Umbilical cord (tissue), 2 donors: ENCODE results near the gene UBE2QL1. TPM values are rescaled to one million over a fixed set of nuclear protein-coding genes. Genes with fewer than 3 reads are reported as not detected.
"Not testable (repeated sequence)": the region's sequence is repeated elsewhere in the genome, so short reads cannot be mapped to it uniquely, and the experiment has no call there.

Source experiments
- DNase-seq: peaks from one replicate; pipeline ENCODE4 v3.0.0-alpha.2; 2015; ENCODE audit warnings: low spot score
- total RNA-seq: library from RNA; depleted of rRNA; stranded (reverse); fragments of >200 nt; gene quantifications from one replicate; pipeline ENCODE4 v1.2.3, GENCODE V29; 2014; ENCODE audit warnings: low replicate concordance; ENCODE audit not compliant: insufficient read depth

Gene UBE2QL1
- total RNA-seq, 1 donor from 2014 or later = 0.72 TPM

GRCh38 chr5:6496636-6497035, 48.0 kb downstream of the UBE2QL1 start:
- DNase-seq = no peak

DNA sequence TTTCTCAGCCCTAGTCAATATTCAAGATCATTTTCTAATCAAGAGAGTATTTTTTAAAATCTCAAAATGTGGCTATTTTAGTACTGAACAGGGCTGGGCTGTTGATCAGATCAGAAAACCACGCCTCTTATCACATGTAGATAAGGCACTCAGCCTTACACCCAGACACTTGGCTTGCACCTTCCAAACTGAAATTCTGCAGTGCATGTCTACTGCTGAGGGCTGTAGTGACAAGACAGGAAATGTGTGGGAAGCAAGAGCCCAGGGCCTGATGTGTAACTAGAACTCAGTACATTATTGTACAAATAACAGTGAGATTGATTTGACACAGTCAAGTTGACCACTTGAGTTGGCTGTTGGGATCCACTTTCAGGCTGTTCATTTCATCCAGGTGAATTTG, 48.6 kb downstream of the UBE2QL1 start:
- no peak for DNase-seq

- DNase-seq = no peak
Measured at GRCh38 chr5:6498968-6499367, 50.3 kb downstream of the UBE2QL1 start.

- no peak for DNase-seq
Measured at GRCh38 chr5:6501701-6502100, 53.0 kb downstream of the UBE2QL1 start.

DNA sequence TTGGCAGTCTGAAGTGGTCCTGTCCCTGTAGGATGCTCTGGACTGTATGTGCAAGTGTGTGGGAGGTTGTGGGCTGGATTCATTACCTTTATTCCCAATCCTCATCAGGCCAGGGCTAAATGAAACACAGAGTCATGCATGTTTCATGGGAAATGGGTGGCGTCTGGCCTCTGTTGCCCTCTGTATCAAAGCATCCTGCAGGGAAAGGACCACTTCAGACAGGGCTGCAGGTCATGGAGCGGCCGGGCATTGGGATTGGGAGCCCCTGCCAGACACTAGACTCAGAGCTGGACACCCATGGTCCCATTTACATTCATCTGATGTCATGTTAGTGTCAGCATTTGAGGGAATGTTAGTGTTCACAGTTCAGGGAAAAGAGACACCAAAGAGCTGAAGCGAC, 53.8 kb downstream of the UBE2QL1 start:
- DNase-seq = no peak

DNA sequence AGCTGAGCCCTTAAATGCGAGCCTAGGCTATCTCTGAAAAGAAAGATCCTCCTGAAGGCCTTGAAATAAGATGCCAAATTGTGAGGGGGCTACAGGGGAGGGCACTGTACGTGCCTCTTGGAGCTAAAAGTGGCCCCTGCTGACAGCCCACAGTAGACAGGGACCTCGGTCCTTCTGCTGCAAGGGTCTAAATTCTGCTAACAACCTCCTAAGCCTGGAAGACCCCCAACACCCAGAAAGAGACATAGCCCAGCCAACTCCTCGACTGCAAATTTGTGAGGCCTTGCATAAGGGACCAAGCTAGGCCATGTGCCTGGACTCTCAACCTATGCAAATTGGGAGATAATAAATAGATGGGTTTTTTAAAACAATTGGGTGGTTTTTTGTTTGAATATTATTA, 54.7 kb downstream of the UBE2QL1 start:
- DNase-seq = no peak

GRCh38 chr5:6504677-6505415, 56.2 kb downstream of the UBE2QL1 start:
- no peak for DNase-seq

DNA sequence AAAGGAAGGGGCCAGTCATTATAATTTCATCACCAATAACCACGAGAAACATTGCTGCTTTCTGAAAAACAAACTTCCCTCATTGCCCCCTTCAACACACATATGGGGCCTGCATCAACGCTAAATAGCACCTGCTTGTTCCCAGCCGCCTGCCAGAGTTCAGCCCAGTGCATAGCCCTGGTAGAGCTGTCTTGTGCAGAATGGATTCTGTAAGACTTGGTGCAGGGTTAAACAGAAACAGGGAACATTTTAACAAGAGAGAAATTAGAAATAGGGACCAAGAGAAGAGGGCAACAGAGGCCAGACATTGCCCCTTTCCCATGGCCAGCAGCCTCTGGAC, 56.7 kb downstream of the UBE2QL1 start:
- no peak for DNase-seq

- no peak for DNase-seq
Measured at GRCh38 chr5:6505783-6506557, 57.3 kb downstream of the UBE2QL1 start.

- DNase-seq = no peak
Measured at GRCh38 chr5:6506611-6507010, 58.0 kb downstream of the UBE2QL1 start.

- DNase-seq = no peak
Measured at GRCh38 chr5:6508931-6509330, 60.3 kb downstream of the UBE2QL1 start.

DNA sequence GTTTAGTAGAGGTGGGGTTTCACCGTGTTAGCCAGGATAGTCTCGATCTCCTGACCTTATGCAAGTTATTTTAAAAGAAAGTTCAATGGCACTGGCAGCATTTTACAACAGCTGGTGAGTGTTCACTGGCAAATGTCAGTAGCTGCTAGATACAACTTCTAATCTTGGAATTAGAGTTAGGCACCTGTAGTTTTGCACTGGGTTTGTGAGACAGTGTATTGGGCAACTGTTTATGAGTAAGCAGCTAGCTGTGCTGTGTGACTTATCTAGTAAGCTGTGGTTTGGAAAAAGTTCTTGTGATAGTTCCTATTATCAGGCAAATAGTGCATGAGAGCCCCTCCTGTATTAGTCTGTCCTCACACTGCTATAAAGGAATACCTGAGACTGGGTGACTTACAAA, 61.5 kb downstream of the UBE2QL1 start:
- DNase-seq = no peak

DNA sequence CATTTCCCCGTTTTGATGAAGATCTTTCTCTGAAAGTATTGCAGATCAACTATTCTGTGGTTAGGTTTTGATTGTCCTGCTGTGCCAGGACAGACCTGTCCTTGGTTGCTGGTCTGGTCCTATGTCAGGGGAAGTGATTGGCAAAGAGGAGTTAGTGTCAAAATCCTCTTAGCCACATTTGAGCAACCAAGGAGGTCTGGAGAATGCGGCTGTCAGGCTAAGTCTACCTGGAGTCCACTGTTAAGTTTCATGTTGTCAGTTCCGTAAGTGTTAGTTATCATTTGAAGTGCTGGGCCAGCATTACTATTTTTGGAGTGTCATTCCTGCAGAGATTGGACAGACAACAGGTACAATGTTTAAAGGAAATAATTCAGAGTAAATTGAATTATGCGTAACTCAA, 62.3 kb downstream of the UBE2QL1 start:
- DNase-seq = no peak

GRCh38 chr5:6515812-6516211, 67.2 kb downstream of the UBE2QL1 start:
- not testable (repeated sequence) for DNase-seq

DNA sequence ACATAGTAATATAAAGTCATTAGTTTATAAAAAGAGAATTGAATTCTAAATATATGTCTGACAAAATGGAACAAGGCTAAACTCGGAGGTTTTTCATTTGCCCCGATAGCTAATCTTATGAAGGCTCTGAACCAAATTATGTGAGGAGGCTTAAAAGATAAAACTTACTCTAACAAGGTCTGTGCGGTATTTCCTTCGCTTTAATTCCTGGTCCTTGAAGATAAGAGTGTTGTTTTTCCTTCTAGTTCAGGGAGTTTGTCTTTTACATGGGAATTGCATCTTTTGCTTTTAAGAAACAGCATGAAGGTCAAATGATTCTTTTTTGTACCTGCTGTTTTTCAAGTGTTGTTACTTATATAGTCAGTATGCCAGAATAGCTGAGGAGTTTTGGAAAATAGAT, 68.2 kb downstream of the UBE2QL1 start:
- no peak for DNase-seq

DNA sequence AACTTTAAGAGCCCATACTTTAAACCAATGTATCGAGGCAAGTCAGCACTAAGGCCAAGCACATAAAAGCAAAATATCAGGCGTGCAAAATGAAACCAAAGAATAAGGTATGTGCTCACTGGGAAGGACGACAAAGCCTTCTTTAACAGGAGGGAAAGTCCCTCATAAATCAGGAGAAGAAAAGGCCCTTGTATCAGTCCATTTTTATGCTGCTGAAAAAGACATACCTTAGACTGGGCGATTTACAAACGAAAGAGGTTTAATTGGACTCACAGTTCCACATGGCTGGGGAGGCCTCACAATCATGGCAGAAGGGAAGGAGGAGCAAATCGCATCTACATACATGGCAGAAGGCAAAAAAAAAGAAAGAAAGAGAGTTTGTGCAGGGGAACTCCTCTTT, 68.9 kb downstream of the UBE2QL1 start:
- no peak for DNase-seq

GRCh38 chr5:6518298-6519057, 69.8 kb downstream of the UBE2QL1 start:
- no peak for DNase-seq

- no peak for DNase-seq
Measured at GRCh38 chr5:6520201-6520600, 71.5 kb downstream of the UBE2QL1 start.

DNA sequence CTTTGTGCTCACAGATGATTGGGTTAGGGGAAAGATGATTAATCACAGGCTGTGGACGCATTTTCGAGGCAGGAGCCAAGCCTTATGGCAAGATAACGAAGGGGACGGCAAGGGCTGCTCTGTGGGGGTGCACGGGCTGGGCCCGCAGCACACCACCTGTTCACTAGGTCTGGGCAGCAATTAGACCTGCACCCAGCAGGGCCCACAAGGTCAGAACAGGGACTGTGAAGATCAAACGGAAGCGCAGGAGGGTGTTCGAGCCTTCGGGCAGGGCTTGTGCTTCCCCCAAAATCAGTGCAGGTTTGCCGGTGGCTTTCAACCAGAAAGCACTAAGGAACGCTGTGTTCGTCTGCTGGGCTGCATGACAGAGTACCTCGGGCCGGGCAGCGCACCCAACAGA, 73.7 kb downstream of the UBE2QL1 start:
- DNase-seq = no peak

GRCh38 chr5:6522923-6523322, 74.3 kb downstream of the UBE2QL1 start:
- no peak for DNase-seq

GRCh38 chr5:6525422-6525821, 76.8 kb downstream of the UBE2QL1 start:
- no peak for DNase-seq

GRCh38 chr5:6525910-6526309, 77.3 kb downstream of the UBE2QL1 start:
- DNase-seq = no peak
